Activated CD8-positive, alpha-beta T cell treated with anti-CD3 and anti-CD28 coated beads, Interleukin-2, amount 10 ng/mL, durations not matched to agents 7 days and 5 days (primary cell): Measurements from ENCODE around the gene CCL17. TPM values are rescaled to one million over a fixed set of nuclear protein-coding genes. Genes with fewer than 3 reads are reported as not detected.
A peak's percentile ranks its signal among the peaks of the same experiment; 100 is the strongest.

Source experiments
- ATAC-seq: fragments of 150-1000 bp; cut with Tn5 transposase; one replicate; pipeline ENCODE4 v1.10.0; 2021; ENCODE audit warnings: moderate library complexity
- CTCF ChIA-PET: fragments of 350-600 bp; sonication (Branson Sonifier 250); formaldehyde crosslinking; loops from one replicate; lab custom pipeline; 2021; ENCODE audit warnings: antibody characterized with exemption; lab: Charles Lee
- POLR2A ChIA-PET: fragments of 350-600 bp; sonication (Branson Sonifier 250); formaldehyde crosslinking; loops from one replicate; lab custom pipeline; 2021; ENCODE audit warnings: antibody characterized with exemption; lab: Charles Lee
- DNase-seq: peaks from one replicate; pipeline ENCODE4 v3.0.0-alpha.2; 2020
- H3K27ac Mint-ChIP-seq: one replicate; pipeline ENCODE4 v1.8.0; 2021; ENCODE audit warnings: mild to moderate bottlenecking, mixed read lengths
- H3K27me3 Mint-ChIP-seq: one replicate; pipeline ENCODE4 v1.8.0; 2021; ENCODE audit warnings: low read depth, mixed read lengths
- H3K36me3 Mint-ChIP-seq: one replicate; pipeline ENCODE4 v1.8.0; 2021; ENCODE audit warnings: low read depth, mixed read lengths
- H3K4me1 Mint-ChIP-seq: one replicate; pipeline ENCODE4 v1.8.0; 2021; ENCODE audit warnings: low read depth, mixed read lengths
- H3K4me3 Mint-ChIP-seq: one replicate; pipeline ENCODE4 v1.8.0; 2021; ENCODE audit warnings: mild to moderate bottlenecking, mixed read lengths
- H3K9me3 Mint-ChIP-seq: one replicate; pipeline ENCODE4 v1.8.0; 2022; ENCODE audit warnings: mixed read lengths; ENCODE audit not compliant: insufficient read depth
- total RNA-seq, 2 experiments: library from RNA; stranded (reverse); gene quantifications; one replicate each; pipeline ENCODE4 v1.2.3, GENCODE V29; 2021

Gene CCL17
- total RNA-seq, 2 experiments from 2014 or later: 0.50 TPM; not detected in 1

- POLR2A ChIA-PET: no interaction called here
- H3K27ac Mint-ChIP-seq: no peak overlapping the region
- H3K4me1 Mint-ChIP-seq: peaks cover 20% of the 10 kb centered on the region
- no peaks in the 10 kb centered on the region for H3K36me3 Mint-ChIP-seq
- no peak overlapping the region for H3K4me3 Mint-ChIP-seq
- CTCF ChIA-PET: interaction anchor here (0.7 to 1.6 kb wide), 4 partner anchors 35 to 267 kb away, joined by 3 read pairs; no protein-coding TSS in a partner anchor
- H3K9me3 Mint-ChIP-seq: no peaks in the 10 kb centered on the region
- DNase-seq (no peak), ATAC-seq (no peak)
- H3K27me3 Mint-ChIP-seq: no peaks in the 10 kb centered on the region
These were observed 22.6 kb upstream of the CCL17 start for GRCh38 chr16:57381791-57382534.

GRCh38 chr16:57382535-57383275 lies 21.9 kb upstream of the CCL17 start:
- no peaks in the 10 kb centered on the region for H3K27me3 Mint-ChIP-seq
- no peak for ATAC-seq
- peak overlapping the region; percentile 11 for H3K27ac Mint-ChIP-seq
- ChIA-PET POLR2A (no interaction called here), CTCF (no interaction called here)
- no peak for DNase-seq
- H3K9me3 Mint-ChIP-seq: no peaks in the 10 kb centered on the region
- no peaks in the 10 kb centered on the region for H3K36me3 Mint-ChIP-seq
- H3K4me1 Mint-ChIP-seq: peaks cover 13% of the 10 kb centered on the region
- no peak overlapping the region for H3K4me3 Mint-ChIP-seq

GRCh38 chr16:57383276-57384247 lies 21.0 kb upstream of the CCL17 start:
- H3K27me3 Mint-ChIP-seq: peaks cover 3% of the 10 kb centered on the region
- peaks cover 10% of the 10 kb centered on the region for H3K4me1 Mint-ChIP-seq
- H3K9me3 Mint-ChIP-seq: no peaks in the 10 kb centered on the region
- ChIA-PET CTCF (no interaction called here), POLR2A (no interaction called here)
- no peaks in the 10 kb centered on the region for H3K36me3 Mint-ChIP-seq
- ATAC-seq: no peak
- no peak overlapping the region for H3K4me3 Mint-ChIP-seq
- H3K27ac Mint-ChIP-seq: peak overlapping the region; percentile 11
- no peak for DNase-seq

- Mint-ChIP-seq H3K4me1 (peaks cover 10% of the 10 kb centered on the region), H3K27ac (no peak overlapping the region), H3K4me3 (no peak overlapping the region), H3K27me3 (peaks cover 5% of the 10 kb centered on the region), H3K36me3 (no peaks in the 10 kb centered on the region), H3K9me3 (no peaks in the 10 kb centered on the region)
- ChIA-PET CTCF (no interaction called here), POLR2A (no interaction called here)
- ATAC-seq (no peak), DNase-seq (no peak)
These were observed 20.1 kb upstream of the CCL17 start for GRCh38 chr16:57384248-57385070.

- Mint-ChIP-seq H3K9me3 (no peaks in the 10 kb centered on the region), H3K36me3 (no peaks in the 10 kb centered on the region), H3K27me3 (peaks cover 5% of the 10 kb centered on the region), H3K4me3 (no peak overlapping the region), H3K4me1 (peaks cover 10% of the 10 kb centered on the region), H3K27ac (no peak overlapping the region)
- POLR2A ChIA-PET: no interaction called here
- ATAC-seq (no peak), DNase-seq (no peak)
- CTCF ChIA-PET: no interaction called here
These were observed 19.5 kb upstream of the CCL17 start for GRCh38 chr16:57385083-57385482.

GRCh38 chr16:57386381-57386951 lies 18.1 kb upstream of the CCL17 start:
- ChIA-PET CTCF (interaction anchor here (1.8 kb wide), 1 partner anchor 30 kb away, joined by 5 read pairs; no protein-coding TSS in a partner anchor), POLR2A (interaction anchor here (0.5 kb wide), 1 partner anchor 1001 kb away, joined by 3 read pairs; no protein-coding TSS in a partner anchor)
- ATAC-seq: no peak
- DNase-seq: no peak
- H3K4me3 Mint-ChIP-seq: no peak overlapping the region
- no peaks in the 10 kb centered on the region for H3K36me3 Mint-ChIP-seq
- no peaks in the 10 kb centered on the region for H3K9me3 Mint-ChIP-seq
- peaks cover 2% of the 10 kb centered on the region for H3K4me1 Mint-ChIP-seq
- peaks cover 5% of the 10 kb centered on the region for H3K27me3 Mint-ChIP-seq
- H3K27ac Mint-ChIP-seq: no peak overlapping the region

GRCh38 chr16:57387598-57388354 lies 16.8 kb upstream of the CCL17 start:
- H3K27me3 Mint-ChIP-seq: peaks cover 7% of the 10 kb centered on the region
- ChIA-PET CTCF (interaction anchor here (1.8 kb wide), 1 partner anchor 29 kb away, joined by 5 read pairs; no protein-coding TSS in a partner anchor), POLR2A (no interaction called here)
- H3K27ac Mint-ChIP-seq: no peak overlapping the region
- no peaks in the 10 kb centered on the region for H3K36me3 Mint-ChIP-seq
- no peak for DNase-seq
- H3K9me3 Mint-ChIP-seq: no peaks in the 10 kb centered on the region
- no peak for ATAC-seq
- H3K4me3 Mint-ChIP-seq: no peak overlapping the region
- H3K4me1 Mint-ChIP-seq: no peaks in the 10 kb centered on the region

GRCh38 chr16:57388359-57389086 lies 16.0 kb upstream of the CCL17 start:
- Mint-ChIP-seq H3K9me3 (no peaks in the 10 kb centered on the region), H3K4me3 (no peak overlapping the region), H3K36me3 (no peaks in the 10 kb centered on the region), H3K27me3 (peaks cover 7% of the 10 kb centered on the region), H3K27ac (no peak overlapping the region), H3K4me1 (no peaks in the 10 kb centered on the region)
- DNase-seq (no peak), ATAC-seq (no peak)
- CTCF ChIA-PET: no interaction called here
- POLR2A ChIA-PET: no interaction called here

GRCh38 chr16:57389087-57389468 lies 15.5 kb upstream of the CCL17 start:
- POLR2A ChIA-PET: no interaction called here
- Mint-ChIP-seq H3K9me3 (no peaks in the 10 kb centered on the region), H3K4me1 (no peaks in the 10 kb centered on the region), H3K27ac (no peak overlapping the region), H3K36me3 (no peaks in the 10 kb centered on the region), H3K4me3 (no peak overlapping the region), H3K27me3 (peaks cover 7% of the 10 kb centered on the region)
- DNase-seq (no peak), ATAC-seq (no peak)
- CTCF ChIA-PET: no interaction called here
